ENCODE results near the gene BCL2A1.

DNA sequence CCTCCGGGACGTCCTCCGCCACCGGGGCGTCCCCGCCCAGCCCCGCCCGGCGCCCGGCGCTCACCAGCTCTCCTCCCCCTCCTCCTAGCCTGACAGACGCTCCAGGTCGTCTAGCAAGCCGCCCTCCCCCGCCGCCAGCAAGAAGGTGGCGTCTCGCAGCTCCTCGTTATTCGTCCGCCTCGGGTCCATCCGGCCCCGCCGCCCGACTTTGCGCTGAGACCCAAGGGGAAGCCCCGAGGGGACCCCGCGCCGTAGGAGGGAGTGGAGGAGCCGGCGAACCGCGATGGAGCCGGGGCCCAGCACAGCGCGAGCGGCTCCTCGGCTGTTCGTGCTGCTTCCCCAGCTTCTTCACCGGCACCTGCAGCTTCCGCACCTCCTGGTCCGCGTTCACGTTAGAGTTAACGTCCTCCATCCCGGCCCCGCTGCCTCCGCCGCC, 47.9 kb downstream of the BCL2A1 start:
- TF ChIP-seq, protein P1, sequence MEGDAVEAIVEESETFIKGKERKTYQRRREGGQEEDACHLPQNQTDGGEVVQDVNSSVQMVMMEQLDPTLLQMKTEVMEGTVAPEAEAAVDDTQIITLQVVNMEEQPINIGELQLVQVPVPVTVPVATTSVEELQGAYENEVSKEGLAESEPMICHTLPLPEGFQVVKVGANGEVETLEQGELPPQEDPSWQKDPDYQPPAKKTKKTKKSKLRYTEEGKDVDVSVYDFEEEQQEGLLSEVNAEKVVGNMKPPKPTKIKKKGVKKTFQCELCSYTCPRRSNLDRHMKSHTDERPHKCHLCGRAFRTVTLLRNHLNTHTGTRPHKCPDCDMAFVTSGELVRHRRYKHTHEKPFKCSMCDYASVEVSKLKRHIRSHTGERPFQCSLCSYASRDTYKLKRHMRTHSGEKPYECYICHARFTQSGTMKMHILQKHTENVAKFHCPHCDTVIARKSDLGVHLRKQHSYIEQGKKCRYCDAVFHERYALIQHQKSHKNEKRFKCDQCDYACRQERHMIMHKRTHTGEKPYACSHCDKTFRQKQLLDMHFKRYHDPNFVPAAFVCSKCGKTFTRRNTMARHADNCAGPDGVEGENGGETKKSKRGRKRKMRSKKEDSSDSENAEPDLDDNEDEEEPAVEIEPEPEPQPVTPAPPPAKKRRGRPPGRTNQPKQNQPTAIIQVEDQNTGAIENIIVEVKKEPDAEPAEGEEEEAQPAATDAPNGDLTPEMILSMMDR (IDR thresholded peaks at IDR 0.05; ENCODE audit: low read depth, low read length): no peak
- no peak for TF ChIP-seq EZH2phosphoT487 (IDR thresholded peaks at IDR 0.05; ENCODE audit: low read depth)
